RWPE2 (cell line): ENCODE results near the gene FER1L5.
A peak's percentile ranks its signal among the peaks of the same experiment; 100 is the strongest.
"Not testable (repeated sequence)": the region's sequence is repeated elsewhere in the genome, so short reads cannot be mapped to it uniquely, and the experiment has no call there.

Experiments
- ATAC-seq: fragments of 200-7000 bp; cut with Tn5 transposase; 3 replicates; pipeline ENCODE4 v1.9.1; 2021; ENCODE audit warnings: low read depth
- DNase-seq: peaks from one replicate; pipeline ENCODE4 v3.0.0-alpha.2; 2020; ENCODE audit warnings: low spot score
- H3K27ac ChIP-seq: fragments of 450-650 bp; 2 replicates; pipeline ENCODE4 v1.5.1; 2017; ENCODE audit warnings: mild to moderate bottlenecking; ENCODE audit not compliant: poor library complexity, severe bottlenecking
- H3K27me3 ChIP-seq: fragments of 250-450 bp; sonication (Bioruptor Pico); 2 replicates; pipeline ENCODE4 v1.5.1; 2021; ENCODE audit warnings: mild to moderate bottlenecking, moderate library complexity; ENCODE audit not compliant: insufficient read depth, poor library complexity, severe bottlenecking
- H3K36me3 ChIP-seq: fragments of 250-450 bp; sonication (Bioruptor Pico); 2 replicates; pipeline ENCODE4 v1.5.1; 2020; ENCODE audit warnings: low read depth, mild to moderate bottlenecking, moderate library complexity
- H3K4me1 ChIP-seq: fragments of 250-450 bp; sonication (Bioruptor Pico); 2 replicates; pipeline ENCODE4 v1.5.1; 2021; ENCODE audit warnings: mild to moderate bottlenecking, moderate library complexity; ENCODE audit not compliant: insufficient read depth, poor library complexity, severe bottlenecking
- H3K4me3 ChIP-seq: fragments of 250-450 bp; sonication (Bioruptor Pico); 2 replicates; pipeline ENCODE4 v1.5.1; 2021; ENCODE audit warnings: mild to moderate bottlenecking, moderate library complexity; ENCODE audit not compliant: severe bottlenecking
- H3K9me3 ChIP-seq: fragments of 250-450 bp; sonication (Bioruptor Pico); 2 replicates; pipeline ENCODE4 v1.5.1; 2021; ENCODE audit warnings: mild to moderate bottlenecking, moderate library complexity; ENCODE audit not compliant: severe bottlenecking
- TF ChIP-seq, protein P1 (sequence below): fragments of 450-650 bp; IDR thresholded peaks from one replicate; pipeline ENCODE4 v1.5.1; 2017; ENCODE audit warnings: mild to moderate bottlenecking, moderate library complexity; ENCODE audit not compliant: poor library complexity, severe bottlenecking

FER1L5 gene

DNA sequence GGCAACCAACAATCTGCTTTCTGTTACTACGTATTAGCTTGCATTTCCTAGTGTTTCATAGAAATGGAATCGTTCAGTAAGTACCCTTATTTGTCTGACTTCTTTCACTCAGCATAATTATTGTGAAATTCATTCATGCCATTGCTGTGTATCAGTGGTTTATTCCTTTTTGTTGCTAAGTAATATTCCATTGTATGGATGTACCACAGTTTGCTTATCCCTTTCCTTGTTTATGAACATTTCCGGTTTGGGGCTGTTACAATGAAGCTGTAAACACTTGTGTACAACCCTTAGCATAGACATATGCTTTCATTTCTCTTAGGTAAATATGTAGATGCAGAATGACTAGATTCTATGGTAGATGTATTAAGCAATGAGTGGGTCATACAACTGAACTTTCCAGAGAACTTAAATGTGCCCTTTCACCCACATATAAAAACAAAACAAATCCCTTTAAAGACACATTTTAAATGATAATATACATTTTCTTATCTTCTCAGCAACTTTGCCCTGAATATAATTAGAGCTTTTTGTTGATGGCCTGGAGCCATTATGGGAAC is 21.9 kb downstream of the FER1L5 start:
- peaks cover 11% of the 10 kb centered on the region for H3K4me1 ChIP-seq
- no peaks in the 10 kb centered on the region for H3K9me3 ChIP-seq
- ATAC-seq: no peak
- TF ChIP-seq, protein P1, sequence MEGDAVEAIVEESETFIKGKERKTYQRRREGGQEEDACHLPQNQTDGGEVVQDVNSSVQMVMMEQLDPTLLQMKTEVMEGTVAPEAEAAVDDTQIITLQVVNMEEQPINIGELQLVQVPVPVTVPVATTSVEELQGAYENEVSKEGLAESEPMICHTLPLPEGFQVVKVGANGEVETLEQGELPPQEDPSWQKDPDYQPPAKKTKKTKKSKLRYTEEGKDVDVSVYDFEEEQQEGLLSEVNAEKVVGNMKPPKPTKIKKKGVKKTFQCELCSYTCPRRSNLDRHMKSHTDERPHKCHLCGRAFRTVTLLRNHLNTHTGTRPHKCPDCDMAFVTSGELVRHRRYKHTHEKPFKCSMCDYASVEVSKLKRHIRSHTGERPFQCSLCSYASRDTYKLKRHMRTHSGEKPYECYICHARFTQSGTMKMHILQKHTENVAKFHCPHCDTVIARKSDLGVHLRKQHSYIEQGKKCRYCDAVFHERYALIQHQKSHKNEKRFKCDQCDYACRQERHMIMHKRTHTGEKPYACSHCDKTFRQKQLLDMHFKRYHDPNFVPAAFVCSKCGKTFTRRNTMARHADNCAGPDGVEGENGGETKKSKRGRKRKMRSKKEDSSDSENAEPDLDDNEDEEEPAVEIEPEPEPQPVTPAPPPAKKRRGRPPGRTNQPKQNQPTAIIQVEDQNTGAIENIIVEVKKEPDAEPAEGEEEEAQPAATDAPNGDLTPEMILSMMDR: no peak
- H3K27ac ChIP-seq: peak overlapping the region; percentile 64
- no peaks in the 10 kb centered on the region for H3K27me3 ChIP-seq
- H3K4me3 ChIP-seq: no peak overlapping the region
- H3K36me3 ChIP-seq: no peaks in the 10 kb centered on the region
- DNase-seq: no peak

DNA sequence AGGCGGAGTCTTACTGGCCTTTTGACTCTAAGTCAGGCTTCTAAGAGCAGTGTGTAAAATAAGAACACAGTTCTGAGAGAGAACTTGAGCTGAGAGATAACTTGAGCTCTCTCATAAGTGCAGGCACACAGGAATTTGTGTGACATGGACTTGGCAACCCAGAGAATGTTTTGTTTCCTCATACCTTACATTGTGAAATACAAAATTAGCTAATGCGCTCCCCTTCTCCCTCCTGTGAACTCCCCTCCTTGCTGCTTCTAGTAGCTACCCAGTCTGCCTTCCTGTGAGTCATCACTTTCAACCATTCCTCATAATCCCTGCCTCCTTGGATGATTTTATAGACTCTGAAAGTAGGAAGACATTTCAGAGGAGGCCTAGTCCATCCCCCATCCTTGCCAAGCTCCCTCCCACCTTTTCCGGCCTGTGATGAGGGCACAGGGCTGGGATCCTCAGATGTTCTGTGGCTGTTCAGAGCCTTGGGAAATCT is 22.6 kb downstream of the FER1L5 start:
- Histone ChIP-seq H3K4me3 (no peak overlapping the region), H3K27me3 (no peaks in the 10 kb centered on the region), H3K27ac (peak overlapping the region; percentile 64), H3K36me3 (no peaks in the 10 kb centered on the region), H3K4me1 (peaks cover 11% of the 10 kb centered on the region), H3K9me3 (no peaks in the 10 kb centered on the region)
- TF ChIP-seq, protein P1: no peak
- ATAC-seq: peak; percentile 99
- DNase-seq: peak; percentile 73

DNA sequence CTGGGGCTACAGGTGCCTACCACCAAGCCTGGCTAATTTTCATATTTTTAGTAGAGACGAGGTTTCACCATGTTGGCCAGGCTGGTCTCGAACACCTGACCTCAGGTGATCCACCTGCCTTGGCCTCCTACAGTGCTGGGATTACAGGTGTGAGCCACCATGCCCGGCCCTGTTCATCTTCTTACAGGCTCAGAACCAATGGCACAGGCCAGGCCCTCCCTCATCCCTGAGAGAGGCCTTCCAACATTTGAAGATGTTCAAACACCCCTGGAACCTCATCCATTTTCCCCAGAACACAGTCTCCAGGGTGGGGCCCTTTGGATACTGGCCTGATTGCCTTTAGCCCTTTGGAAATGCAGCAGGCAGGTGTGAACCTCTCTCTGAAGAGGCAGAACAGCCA is 23.2 kb downstream of the FER1L5 start:
- H3K36me3 ChIP-seq, DNase-seq, H3K27me3 ChIP-seq, H3K9me3 ChIP-seq, H3K4me3 ChIP-seq, ATAC-seq: not testable (repeated sequence)
- Histone ChIP-seq H3K4me1 (peaks cover 11% of the 10 kb centered on the region), H3K27ac (peak overlapping the region; percentile 64)

DNA sequence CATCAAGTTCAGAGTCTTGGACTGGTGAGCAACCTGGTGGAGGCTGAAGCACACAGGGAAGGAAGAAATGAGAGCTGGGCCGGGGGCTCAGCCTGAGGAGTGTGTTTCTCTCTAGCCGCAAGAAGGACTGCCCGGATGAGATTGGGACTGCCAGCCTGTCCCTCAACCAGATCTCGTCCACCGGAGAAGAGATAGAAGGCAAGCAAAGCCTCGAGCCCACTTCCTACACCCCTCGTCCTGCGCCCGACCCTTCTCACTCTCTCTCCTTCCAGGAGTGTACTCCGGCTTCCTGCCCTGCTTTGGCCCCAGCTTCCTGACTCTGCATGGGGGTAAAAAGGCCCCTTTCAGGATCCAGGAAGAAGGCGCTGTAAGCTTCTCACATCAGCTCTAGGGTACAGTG is 26.2 kb downstream of the FER1L5 start:
- ATAC-seq (no peak), DNase-seq (no peak)
- Histone ChIP-seq H3K27me3 (no peaks in the 10 kb centered on the region), H3K4me3 (no peak overlapping the region), H3K27ac (no peak overlapping the region), H3K4me1 (peaks cover 11% of the 10 kb centered on the region), H3K36me3 (no peaks in the 10 kb centered on the region), H3K9me3 (no peaks in the 10 kb centered on the region)
- TF ChIP-seq, protein P1: no peak

DNA sequence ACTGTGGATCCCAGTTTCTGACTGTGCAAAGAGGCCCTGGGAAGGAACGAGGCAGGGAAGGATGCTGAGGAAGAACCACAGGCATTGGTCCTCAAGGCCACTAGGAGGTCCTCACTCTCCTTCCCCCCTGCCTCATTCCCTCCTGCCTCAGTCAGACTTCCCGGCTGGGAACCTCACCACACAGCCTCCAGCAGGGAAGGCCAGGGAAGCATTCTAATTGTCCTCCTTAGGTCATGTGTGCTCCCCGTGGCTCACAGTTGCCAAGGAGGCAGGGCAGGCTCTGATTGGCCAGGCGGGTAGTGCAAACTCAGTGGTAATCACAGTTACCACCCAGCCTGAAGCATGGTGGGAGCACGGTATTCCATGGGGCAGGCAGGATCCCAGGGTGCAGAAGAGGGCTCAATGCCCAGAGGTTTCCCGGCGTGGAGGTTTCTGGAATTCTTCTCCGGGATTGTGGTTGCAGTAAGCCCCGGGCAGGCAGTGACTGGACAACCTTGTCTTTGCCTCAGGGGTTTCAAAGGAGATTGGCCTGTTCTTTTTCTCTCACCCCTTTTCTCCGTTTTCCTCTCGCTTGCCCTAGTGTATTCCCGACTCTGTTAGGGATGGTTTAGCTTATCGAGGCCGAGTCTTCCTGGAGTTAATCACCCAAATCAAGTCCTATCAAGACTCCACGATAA is 27.1 kb downstream of the FER1L5 start:
- DNase-seq (no peak), ATAC-seq (no peak)
- Histone ChIP-seq H3K4me1 (peaks cover 8% of the 10 kb centered on the region), H3K27ac (no peak overlapping the region), H3K4me3 (no peak overlapping the region), H3K9me3 (no peaks in the 10 kb centered on the region), H3K27me3 (no peaks in the 10 kb centered on the region), H3K36me3 (no peaks in the 10 kb centered on the region)
- TF ChIP-seq, protein P1: no peak
